ENCODE measurements around the gene LRRC8A. TPM values are rescaled to one million over a fixed set of nuclear protein-coding genes. Genes with fewer than 3 reads are reported as not detected.

LRRC8A gene
- total RNA-seq, 2 experiments from 2014 or later = 25.6 to 26.7 TPM

GRCh38 chr9:128882677-128883603 lies 1.0 kb downstream of the LRRC8A start:
- no peak for ATAC-seq
- Mint-ChIP-seq H3K27me3 (no peaks in the 10 kb centered on the region), H3K9me3 (ENCODE audit: low read depth) (no peaks in the 10 kb centered on the region), H3K36me3 (peaks cover 11% of the 10 kb centered on the region), H3K4me1 (peaks cover 48% of the 10 kb centered on the region), H3K27ac (peak overlapping the region; percentile 89), H3K4me3 (peak overlapping the region; percentile 90)
- CTCF ChIA-PET = interaction anchor here (1.1 to 3.5 kb wide), 7 partner anchors 11 to 65 kb away, joined by 3 to 23 read pairs (median 8); partner anchors contain the start of gene ENDOG
- DNase-seq = peak; percentile 47

GRCh38 chr9:128884164-128884563 lies 2.2 kb downstream of the LRRC8A start:
- no peak for ATAC-seq
- no peak for DNase-seq
- peak overlapping the region; percentile 90 for H3K4me3 Mint-ChIP-seq
- peaks cover 54% of the 10 kb centered on the region for H3K4me1 Mint-ChIP-seq
- peaks cover 16% of the 10 kb centered on the region for H3K36me3 Mint-ChIP-seq
- CTCF ChIA-PET = interaction anchor here (0.6 to 3.5 kb wide), 4 partner anchors 9 to 44 kb away, joined by 3 to 23 read pairs (median 4); no protein-coding TSS in a partner anchor
- H3K9me3 Mint-ChIP-seq (ENCODE audit: low read depth) = no peaks in the 10 kb centered on the region
- H3K27ac Mint-ChIP-seq = peak overlapping the region; percentile 36
- H3K27me3 Mint-ChIP-seq = no peaks in the 10 kb centered on the region

- CTCF ChIA-PET = interaction anchor here (1.4 to 1.7 kb wide), 2 partner anchors 11 to 13 kb away, joined by 4 to 5 read pairs; no protein-coding TSS in a partner anchor
- Mint-ChIP-seq H3K36me3 (peaks cover 16% of the 10 kb centered on the region), H3K27ac (no peak overlapping the region), H3K4me3 (no peak overlapping the region), H3K4me1 (peaks cover 47% of the 10 kb centered on the region), H3K9me3 (ENCODE audit: low read depth) (no peaks in the 10 kb centered on the region), H3K27me3 (no peaks in the 10 kb centered on the region)
- no peak for ATAC-seq
- no peak for DNase-seq
Measured at GRCh38 chr9:128885376-128885775, 3.4 kb downstream of the LRRC8A start.

DNA sequence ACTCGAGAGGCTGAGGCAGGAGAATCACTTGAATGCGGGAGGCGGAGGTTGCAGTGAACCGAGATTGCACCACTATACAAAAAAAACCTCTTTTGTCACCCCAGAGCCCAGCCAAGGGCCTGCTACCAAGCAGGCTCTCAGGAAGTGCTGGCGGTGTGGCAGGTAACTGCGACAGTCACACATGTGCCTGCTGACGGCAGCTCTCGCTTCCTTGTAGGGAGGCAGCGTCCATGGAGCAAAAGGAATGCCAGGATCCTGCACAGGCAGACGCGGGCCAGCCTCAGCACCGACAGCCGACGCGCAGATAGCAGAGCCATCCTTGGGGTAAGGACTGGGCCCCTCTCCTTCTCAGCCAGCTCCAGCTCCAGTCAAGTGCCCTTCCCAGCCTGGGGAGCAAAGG lies 3.9 kb downstream of the LRRC8A start:
- no peak for DNase-seq
- H3K9me3 Mint-ChIP-seq (ENCODE audit: low read depth) = no peaks in the 10 kb centered on the region
- H3K36me3 Mint-ChIP-seq = peaks cover 19% of the 10 kb centered on the region
- no peak for ATAC-seq
- H3K27ac Mint-ChIP-seq = no peak overlapping the region
- H3K4me1 Mint-ChIP-seq = peaks cover 44% of the 10 kb centered on the region
- CTCF ChIA-PET = interaction anchor here (1.7 kb wide), 1 partner anchor 10 kb away, joined by 5 read pairs; no protein-coding TSS in a partner anchor
- H3K27me3 Mint-ChIP-seq = no peaks in the 10 kb centered on the region
- H3K4me3 Mint-ChIP-seq = no peak overlapping the region

- H3K27ac Mint-ChIP-seq = peak overlapping the region; percentile 24
- CTCF ChIA-PET = no interaction called here
- ATAC-seq (no peak), DNase-seq (no peak)
- no peaks in the 10 kb centered on the region for H3K9me3 Mint-ChIP-seq (ENCODE audit: low read depth)
- no peaks in the 10 kb centered on the region for H3K27me3 Mint-ChIP-seq
- peaks cover 42% of the 10 kb centered on the region for H3K4me1 Mint-ChIP-seq
- peaks cover 19% of the 10 kb centered on the region for H3K36me3 Mint-ChIP-seq
- no peak overlapping the region for H3K4me3 Mint-ChIP-seq
Measured at GRCh38 chr9:128886211-128886891, 4.4 kb downstream of the LRRC8A start.

DNA sequence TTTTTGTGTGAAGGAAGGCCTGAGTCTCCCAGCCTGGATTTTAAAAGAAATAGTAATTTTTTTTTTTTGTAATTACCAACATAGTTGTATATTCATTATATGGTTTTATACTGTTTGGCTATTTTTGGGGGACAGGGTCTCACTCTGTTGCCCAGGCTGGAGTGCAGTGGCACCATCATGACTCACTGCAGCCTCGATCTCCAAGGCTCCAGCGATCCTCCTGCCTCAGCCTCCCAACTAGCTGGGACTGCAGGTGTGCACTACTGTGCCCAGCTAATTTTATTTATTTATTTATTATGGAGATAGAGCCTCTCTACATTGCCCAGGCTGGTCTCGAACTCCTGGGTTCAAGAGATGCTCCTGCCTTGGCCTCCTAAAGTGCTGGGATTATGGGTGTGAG lies 5.1 kb downstream of the LRRC8A start:
- CTCF ChIA-PET = interaction anchor here (1.0 kb wide), 1 partner anchor 15 kb away, joined by 3 read pairs; no protein-coding TSS in a partner anchor
- Mint-ChIP-seq H3K27me3 (no peaks in the 10 kb centered on the region), H3K4me3 (no peak overlapping the region), H3K9me3 (ENCODE audit: low read depth) (no peaks in the 10 kb centered on the region), H3K27ac (no peak overlapping the region), H3K4me1 (peaks cover 47% of the 10 kb centered on the region), H3K36me3 (peaks cover 22% of the 10 kb centered on the region)
- no peak for ATAC-seq
- no peak for DNase-seq

DNA sequence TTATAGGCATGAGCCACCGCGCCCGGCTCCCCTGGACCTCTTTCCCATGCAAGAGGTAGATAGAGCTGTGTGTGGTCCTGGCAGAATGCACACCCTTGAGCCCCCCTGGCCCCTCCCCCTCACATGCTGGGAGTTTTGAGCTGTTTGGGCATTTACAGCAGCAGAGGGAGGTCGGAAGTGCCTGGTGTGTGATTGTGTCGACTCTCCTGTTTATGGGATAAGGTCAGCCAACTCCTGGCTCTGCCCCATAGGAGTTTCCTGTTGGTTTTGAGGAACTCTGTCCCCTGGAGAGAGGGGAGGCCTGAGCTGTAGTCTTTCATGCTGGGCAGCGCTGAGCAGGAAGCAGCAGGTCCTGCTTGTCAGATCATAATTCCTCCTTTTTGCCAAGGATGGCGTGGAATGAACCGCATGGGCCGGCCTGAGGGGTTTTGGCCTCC lies 6.0 kb downstream of the LRRC8A start:
- CTCF ChIA-PET = interaction anchor here (1.0 to 2.2 kb wide), 3 partner anchors 14 to 41 kb away, joined by 3 to 7 read pairs (median 3); no protein-coding TSS in a partner anchor
- no peak overlapping the region for H3K27ac Mint-ChIP-seq
- no peaks in the 10 kb centered on the region for H3K27me3 Mint-ChIP-seq
- H3K4me1 Mint-ChIP-seq = peaks cover 51% of the 10 kb centered on the region
- ATAC-seq (no peak), DNase-seq (no peak)
- H3K36me3 Mint-ChIP-seq = peaks cover 22% of the 10 kb centered on the region
- no peaks in the 10 kb centered on the region for H3K9me3 Mint-ChIP-seq (ENCODE audit: low read depth)
- H3K4me3 Mint-ChIP-seq = no peak overlapping the region

DNA sequence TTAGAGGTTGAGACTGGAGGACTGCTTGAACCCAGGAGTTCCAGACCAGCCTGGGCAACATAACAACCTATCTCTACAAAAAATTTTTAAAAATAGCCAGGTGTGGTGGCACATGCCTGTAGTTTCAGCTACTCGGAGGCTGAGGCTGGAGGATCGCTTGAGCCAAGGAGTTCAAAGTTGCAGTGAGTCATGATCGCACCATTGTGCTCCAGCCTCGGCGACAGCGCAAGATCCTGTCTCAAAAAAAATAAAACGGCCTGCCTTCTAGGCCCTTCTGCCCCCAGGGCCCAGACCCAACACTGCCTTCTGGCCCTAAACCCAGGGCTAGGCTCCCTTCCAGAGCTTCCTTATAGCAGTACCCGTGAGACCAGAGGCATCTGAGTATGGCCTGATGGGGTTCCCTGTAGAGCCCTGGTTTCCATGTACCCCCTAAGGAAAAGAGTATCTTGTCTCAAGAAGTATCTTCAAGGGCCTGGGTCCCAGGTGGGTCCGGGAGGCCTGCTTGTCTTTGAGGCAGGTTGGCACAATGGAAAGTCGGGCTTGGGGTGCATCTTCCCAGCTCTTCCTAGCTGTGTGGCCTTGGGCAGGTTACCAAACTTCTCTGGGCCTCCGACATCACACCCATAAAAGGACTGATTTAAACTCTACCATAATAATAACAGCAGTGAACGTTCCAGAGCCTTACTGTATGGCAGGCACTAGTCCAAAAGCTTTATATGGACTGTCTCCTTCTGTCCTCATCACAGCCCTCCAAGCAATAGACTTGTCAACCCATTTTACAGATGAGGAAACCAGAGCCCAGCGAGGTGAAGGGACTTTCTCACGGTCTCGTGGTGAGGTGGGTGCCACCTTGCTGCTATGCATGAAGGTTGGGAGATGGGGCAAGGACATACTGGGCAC lies 9.6 kb downstream of the LRRC8A start:
- Mint-ChIP-seq H3K36me3 (peaks cover 27% of the 10 kb centered on the region), H3K9me3 (ENCODE audit: low read depth) (no peaks in the 10 kb centered on the region), H3K4me1 (peaks cover 48% of the 10 kb centered on the region), H3K27ac (peak overlapping the region; percentile 46), H3K27me3 (no peaks in the 10 kb centered on the region), H3K4me3 (no peak overlapping the region)
- no peak for DNase-seq
- ATAC-seq = no peak
- CTCF ChIA-PET = interaction anchor here (0.9 to 1.5 kb wide), 2 partner anchors 28 to 36 kb away, joined by 4 read pairs; no protein-coding TSS in a partner anchor

GRCh38 chr9:128892221-128892921 lies 10.4 kb downstream of the LRRC8A start:
- H3K27ac Mint-ChIP-seq = peak overlapping the region; percentile 46
- no peaks in the 10 kb centered on the region for H3K27me3 Mint-ChIP-seq
- H3K9me3 Mint-ChIP-seq (ENCODE audit: low read depth) = no peaks in the 10 kb centered on the region
- DNase-seq = peak; percentile 47
- H3K36me3 Mint-ChIP-seq = peaks cover 29% of the 10 kb centered on the region
- no peak overlapping the region for H3K4me3 Mint-ChIP-seq
- peak; percentile 37 for ATAC-seq
- peaks cover 49% of the 10 kb centered on the region for H3K4me1 Mint-ChIP-seq
- CTCF ChIA-PET = interaction anchor here (1.5 kb wide), 1 partner anchor 35 kb away, joined by 4 read pairs; no protein-coding TSS in a partner anchor

DNA sequence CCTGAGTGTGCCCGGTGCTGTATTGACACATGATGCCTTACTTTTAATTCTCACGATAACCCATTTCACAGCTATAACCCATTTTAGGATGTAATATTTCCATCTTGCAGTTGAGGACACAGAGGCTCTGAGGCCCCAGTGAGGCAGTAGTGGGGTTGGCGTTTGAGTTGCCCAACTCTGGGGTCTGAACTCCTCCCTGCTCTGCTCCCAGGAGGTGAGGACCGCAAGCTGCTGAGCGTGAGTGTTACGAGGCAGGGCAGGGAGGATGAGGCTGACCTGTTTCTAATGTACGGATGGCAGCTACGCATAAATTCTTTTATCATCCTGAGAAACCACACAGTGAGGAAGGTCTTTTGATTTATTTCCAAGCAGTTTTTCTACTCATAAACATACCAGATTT lies 11.4 kb downstream of the LRRC8A start:
- DNase-seq (no peak), ATAC-seq (no peak)
- Mint-ChIP-seq H3K36me3 (peaks cover 34% of the 10 kb centered on the region), H3K9me3 (ENCODE audit: low read depth) (no peaks in the 10 kb centered on the region), H3K27ac (peak overlapping the region; percentile 5), H3K27me3 (no peaks in the 10 kb centered on the region), H3K4me3 (no peak overlapping the region), H3K4me1 (peaks cover 54% of the 10 kb centered on the region)
- CTCF ChIA-PET = interaction anchor here (0.7 to 1.5 kb wide), 4 partner anchors 9 to 34 kb away, joined by 3 to 4 read pairs (median 4); partner anchors contain the start of genes KYAT1 and LRRC8A

DNA sequence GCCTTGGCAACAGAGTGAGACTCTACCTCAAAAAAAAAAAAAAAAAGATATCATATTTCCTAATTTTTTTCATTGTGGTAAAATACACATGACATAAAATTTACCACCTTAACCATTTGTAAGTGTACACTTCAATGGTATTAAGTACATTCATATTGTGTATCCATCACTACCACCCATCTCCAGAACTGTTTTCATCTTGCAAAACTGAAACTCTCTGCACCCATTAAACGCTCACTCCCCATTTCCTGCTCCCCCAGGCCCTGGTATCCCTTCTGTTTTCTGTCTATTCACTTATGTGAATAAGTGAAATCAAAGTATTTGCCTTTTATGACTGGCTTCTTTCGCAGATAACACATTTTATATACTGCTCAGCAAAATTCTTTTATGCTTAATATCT lies 12.8 kb downstream of the LRRC8A start:
- Mint-ChIP-seq H3K36me3 (peaks cover 32% of the 10 kb centered on the region), H3K4me3 (no peak overlapping the region), H3K9me3 (ENCODE audit: low read depth) (no peaks in the 10 kb centered on the region), H3K4me1 (peaks cover 63% of the 10 kb centered on the region), H3K27ac (peak overlapping the region; percentile 81), H3K27me3 (no peaks in the 10 kb centered on the region)
- CTCF ChIA-PET = interaction anchor here (1.3 to 1.4 kb wide), 2 partner anchors 8 to 34 kb away, joined by 3 to 4 read pairs; no protein-coding TSS in a partner anchor
- DNase-seq = no peak
- peak; percentile 59 for ATAC-seq

DNA sequence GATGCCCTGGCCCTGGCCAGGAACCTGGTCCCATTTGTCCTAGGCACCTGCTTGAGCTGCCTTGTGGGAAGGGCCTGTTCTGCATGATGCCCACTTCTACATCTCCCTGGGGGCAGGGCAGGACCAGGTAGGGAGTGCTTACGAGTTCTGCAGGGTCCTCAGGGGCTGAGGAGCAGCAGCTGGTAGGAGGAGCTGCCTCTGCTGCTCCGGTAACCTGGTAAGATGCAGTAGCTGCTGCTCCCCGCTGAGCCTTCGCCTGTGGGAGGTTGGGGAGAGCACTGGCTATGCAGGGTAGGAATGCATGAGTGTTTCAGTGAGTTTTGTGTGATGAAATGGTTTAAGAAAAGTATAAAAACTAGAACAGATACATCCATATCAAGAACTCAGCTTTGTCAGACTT lies 13.6 kb downstream of the LRRC8A start:
- H3K4me3 Mint-ChIP-seq = no peak overlapping the region
- no peak for DNase-seq
- H3K36me3 Mint-ChIP-seq = peaks cover 30% of the 10 kb centered on the region
- H3K9me3 Mint-ChIP-seq (ENCODE audit: low read depth) = no peaks in the 10 kb centered on the region
- peak overlapping the region; percentile 81 for H3K27ac Mint-ChIP-seq
- CTCF ChIA-PET = interaction anchor here (1.3 to 2.5 kb wide), 3 partner anchors 11 to 33 kb away, joined by 3 to 8 read pairs (median 5); partner anchors contain the start of genes KYAT1 and LRRC8A
- no peak for ATAC-seq
- no peaks in the 10 kb centered on the region for H3K27me3 Mint-ChIP-seq
- peaks cover 71% of the 10 kb centered on the region for H3K4me1 Mint-ChIP-seq
